Neural cell (in vitro differentiated cells): ENCODE measurements around the gene INO80D. TPM values are rescaled to one million over a fixed set of nuclear protein-coding genes. Genes with fewer than 3 reads are reported as not detected.

Experiments
- H2AFZ ChIP-seq: fragments of 200-600, 300-800 bp; sonication (generic), shearing (Covaris generic); 2 replicates; pipeline ENCODE4 v1.6.0; 2014; ENCODE audit warnings: low read depth, mild to moderate bottlenecking, antibody characterized with exemption, low read length, moderate library complexity
- H3F3A ChIP-seq: fragments of 200-600 bp; shearing (Covaris generic); 2 replicates; pipeline ENCODE4 v1.6.1; 2016; ENCODE audit warnings: mild to moderate bottlenecking, moderate library complexity, mixed read lengths, antibody characterized with exemption, low read length; ENCODE audit not compliant: insufficient read depth, poor library complexity, severe bottlenecking
- H3K27ac ChIP-seq: fragments of 200-600, 300-800 bp; sonication (generic), shearing (Covaris generic); 2 replicates; pipeline ENCODE4 v1.5.1; 2014; ENCODE audit warnings: mild to moderate bottlenecking, low read length, moderate library complexity
- H3K27me3 ChIP-seq: fragments of 300-800, 200-600 bp; sonication (generic), shearing (Covaris generic); 2 replicates; pipeline ENCODE4 v1.6.0; 2014; ENCODE audit warnings: mild to moderate bottlenecking, low read depth, low read length, moderate library complexity; ENCODE audit not compliant: insufficient read depth
- H3K36me3 ChIP-seq: fragments of 300-800, 200-600 bp; sonication (generic), shearing (Covaris generic); 2 replicates; pipeline ENCODE4 v1.5.1; 2014; ENCODE audit warnings: mild to moderate bottlenecking, antibody characterized with exemption, low read length, moderate library complexity; ENCODE audit not compliant: insufficient read depth
- H3K4me2 ChIP-seq: fragments of 300-800, 200-600 bp; sonication (generic), shearing (Covaris generic); 2 replicates; pipeline ENCODE4 v1.6.0; 2014; ENCODE audit warnings: mild to moderate bottlenecking, low read length
- H3K4me3 ChIP-seq: fragments of 300-800, 200-600 bp; sonication (generic), shearing (Covaris generic); 2 replicates; pipeline ENCODE4 v1.5.1; 2014; ENCODE audit warnings: mild to moderate bottlenecking, low read length, moderate library complexity
- H3K79me2 ChIP-seq: fragments of 200-600 bp; shearing (Covaris generic); replicated peaks from 2 replicates; pipeline ENCODE4 v1.6.0; 2014; ENCODE audit warnings: mild to moderate bottlenecking, low read length, moderate library complexity; ENCODE audit not compliant: insufficient read depth
- H3K9ac ChIP-seq: fragments of 300-800, 200-600 bp; sonication (generic), shearing (Covaris generic); 2 replicates; pipeline ENCODE4 v1.6.1; 2016; ENCODE audit warnings: mild to moderate bottlenecking, low read length, mixed read lengths
- H3K9me2 ChIP-seq: fragments of 200-600 bp; shearing (Covaris generic); 2 replicates; pipeline ENCODE4 v1.6.1; 2016; ENCODE audit warnings: mild to moderate bottlenecking, low read length, mixed read lengths; ENCODE audit not compliant: insufficient read depth
- H3K9me3 ChIP-seq: fragments of 200-600, 300-800 bp; sonication (generic), shearing (Covaris generic); 2 replicates; pipeline ENCODE4 v1.6.1; 2016; ENCODE audit warnings: mild to moderate bottlenecking, mixed run types, low read length, moderate library complexity, mixed read lengths
- H4K20me1 ChIP-seq: fragments of 200-600 bp; shearing (Covaris generic); 2 replicates; pipeline ENCODE4 v1.6.1; 2016; ENCODE audit warnings: mild to moderate bottlenecking, mixed run types; ENCODE audit not compliant: insufficient read depth
- CTCF ChIP-seq: fragments of 450-650 bp; IDR thresholded peaks from 2 replicates; pipeline ENCODE4 v1.5.1; 2014; ENCODE audit warnings: antibody characterized with exemption, mild to moderate bottlenecking, moderate library complexity; ENCODE audit not compliant: poor library complexity, severe bottlenecking
- EP300 ChIP-seq: fragments of 450-650 bp; conservative IDR thresholded peaks from 2 replicates; pipeline ENCODE4 v1.6.1; 2014; ENCODE audit warnings: antibody characterized with exemption, mild to moderate bottlenecking, moderate library complexity; ENCODE audit not compliant: poor library complexity, severe bottlenecking
- EZH2 ChIP-seq: fragments of 200-600, 300-800 bp; shearing (Covaris generic), sonication (generic); IDR thresholded peaks from 2 replicates; pipeline ENCODE4 v1.6.1; 2014; ENCODE audit warnings: antibody characterized with exemption, low read length, borderline replicate concordance, mild to moderate bottlenecking; ENCODE audit not compliant: insufficient read depth, poor library complexity, severe bottlenecking
- MXI1 ChIP-seq: fragments of 450-650 bp; conservative IDR thresholded peaks from 2 replicates; pipeline ENCODE4 v1.6.1; 2014; ENCODE audit warnings: antibody characterized with exemption, mild to moderate bottlenecking; ENCODE audit not compliant: poor library complexity, severe bottlenecking
- POLR2AphosphoS5 ChIP-seq: IDR thresholded peaks from 2 replicates; pipeline ENCODE4 v1.6.1; 2012
- RAD21 ChIP-seq: fragments of 450-650 bp; conservative IDR thresholded peaks from 2 replicates; pipeline ENCODE4 v1.6.1; 2014; ENCODE audit warnings: antibody characterized with exemption, mild to moderate bottlenecking, moderate library complexity
- SMC3 ChIP-seq: fragments of 450-650 bp; conservative IDR thresholded peaks from 2 replicates; pipeline ENCODE4 v1.6.1; 2014; ENCODE audit warnings: antibody characterized with exemption, mild to moderate bottlenecking, moderate library complexity; ENCODE audit not compliant: poor library complexity
- TAF1 ChIP-seq: IDR thresholded peaks from 2 replicates; pipeline ENCODE4 v1.6.1; 2012; ENCODE audit warnings: low read depth
- polyA plus RNA-seq: library from polyadenylated mRNA; depleted of rRNA; stranded (reverse); fragments of >200 nt; gene quantifications from 2 replicates; pipeline ENCODE4 v1.2.3, GENCODE V29; 2014
- TF ChIP-seq, protein P1 (sequence below): IDR thresholded peaks from 2 replicates; pipeline ENCODE4 v1.6.1; 2012; ENCODE audit warnings: borderline replicate concordance

The INO80D gene
- polyA plus RNA-seq, 1 donor from 2014 or later: 8.7 TPM

DNA sequence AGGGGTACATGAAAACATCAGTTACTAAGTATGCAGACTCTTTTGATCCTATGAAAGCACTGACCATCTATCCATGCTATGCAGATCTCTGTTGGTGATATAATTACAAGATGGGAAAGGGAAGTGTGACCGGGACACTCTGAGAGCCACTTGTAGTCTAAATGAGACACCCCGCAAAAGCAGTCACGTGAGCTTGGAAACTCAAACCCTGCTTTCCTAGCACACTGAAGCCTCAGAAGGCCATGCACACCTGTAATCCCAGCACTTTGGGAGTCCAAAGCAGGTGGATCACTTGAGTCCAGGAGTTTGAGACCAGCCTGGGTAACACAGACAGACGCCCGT, 137.5 kb downstream of the INO80D start:
- H3K4me2 ChIP-seq: no peak overlapping the region
- H3K27me3 ChIP-seq: no peaks in the 10 kb centered on the region
- no peak overlapping the region for H3K4me3 ChIP-seq
- H3K27ac ChIP-seq: no peak overlapping the region
- H3K36me3 ChIP-seq: no peaks in the 10 kb centered on the region
- H3K9ac ChIP-seq: no peak overlapping the region
- H4K20me1 ChIP-seq: no peaks in the 10 kb centered on the region
- no peaks in the 10 kb centered on the region for H3K9me3 ChIP-seq
- H3K9me2 ChIP-seq: no peaks in the 10 kb centered on the region
- no peaks in the 10 kb centered on the region for H3K79me2 ChIP-seq
- no peak overlapping the region for H2AFZ ChIP-seq
- TF ChIP-seq RAD21 (no peak), MXI1 (no peak), EP300 (no peak), EZH2 (no peak)
- TF ChIP-seq, protein P1, sequence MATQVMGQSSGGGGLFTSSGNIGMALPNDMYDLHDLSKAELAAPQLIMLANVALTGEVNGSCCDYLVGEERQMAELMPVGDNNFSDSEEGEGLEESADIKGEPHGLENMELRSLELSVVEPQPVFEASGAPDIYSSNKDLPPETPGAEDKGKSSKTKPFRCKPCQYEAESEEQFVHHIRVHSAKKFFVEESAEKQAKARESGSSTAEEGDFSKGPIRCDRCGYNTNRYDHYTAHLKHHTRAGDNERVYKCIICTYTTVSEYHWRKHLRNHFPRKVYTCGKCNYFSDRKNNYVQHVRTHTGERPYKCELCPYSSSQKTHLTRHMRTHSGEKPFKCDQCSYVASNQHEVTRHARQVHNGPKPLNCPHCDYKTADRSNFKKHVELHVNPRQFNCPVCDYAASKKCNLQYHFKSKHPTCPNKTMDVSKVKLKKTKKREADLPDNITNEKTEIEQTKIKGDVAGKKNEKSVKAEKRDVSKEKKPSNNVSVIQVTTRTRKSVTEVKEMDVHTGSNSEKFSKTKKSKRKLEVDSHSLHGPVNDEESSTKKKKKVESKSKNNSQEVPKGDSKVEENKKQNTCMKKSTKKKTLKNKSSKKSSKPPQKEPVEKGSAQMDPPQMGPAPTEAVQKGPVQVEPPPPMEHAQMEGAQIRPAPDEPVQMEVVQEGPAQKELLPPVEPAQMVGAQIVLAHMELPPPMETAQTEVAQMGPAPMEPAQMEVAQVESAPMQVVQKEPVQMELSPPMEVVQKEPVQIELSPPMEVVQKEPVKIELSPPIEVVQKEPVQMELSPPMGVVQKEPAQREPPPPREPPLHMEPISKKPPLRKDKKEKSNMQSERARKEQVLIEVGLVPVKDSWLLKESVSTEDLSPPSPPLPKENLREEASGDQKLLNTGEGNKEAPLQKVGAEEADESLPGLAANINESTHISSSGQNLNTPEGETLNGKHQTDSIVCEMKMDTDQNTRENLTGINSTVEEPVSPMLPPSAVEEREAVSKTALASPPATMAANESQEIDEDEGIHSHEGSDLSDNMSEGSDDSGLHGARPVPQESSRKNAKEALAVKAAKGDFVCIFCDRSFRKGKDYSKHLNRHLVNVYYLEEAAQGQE: no peak
- no peaks in the 10 kb centered on the region for H3F3A ChIP-seq

DNA sequence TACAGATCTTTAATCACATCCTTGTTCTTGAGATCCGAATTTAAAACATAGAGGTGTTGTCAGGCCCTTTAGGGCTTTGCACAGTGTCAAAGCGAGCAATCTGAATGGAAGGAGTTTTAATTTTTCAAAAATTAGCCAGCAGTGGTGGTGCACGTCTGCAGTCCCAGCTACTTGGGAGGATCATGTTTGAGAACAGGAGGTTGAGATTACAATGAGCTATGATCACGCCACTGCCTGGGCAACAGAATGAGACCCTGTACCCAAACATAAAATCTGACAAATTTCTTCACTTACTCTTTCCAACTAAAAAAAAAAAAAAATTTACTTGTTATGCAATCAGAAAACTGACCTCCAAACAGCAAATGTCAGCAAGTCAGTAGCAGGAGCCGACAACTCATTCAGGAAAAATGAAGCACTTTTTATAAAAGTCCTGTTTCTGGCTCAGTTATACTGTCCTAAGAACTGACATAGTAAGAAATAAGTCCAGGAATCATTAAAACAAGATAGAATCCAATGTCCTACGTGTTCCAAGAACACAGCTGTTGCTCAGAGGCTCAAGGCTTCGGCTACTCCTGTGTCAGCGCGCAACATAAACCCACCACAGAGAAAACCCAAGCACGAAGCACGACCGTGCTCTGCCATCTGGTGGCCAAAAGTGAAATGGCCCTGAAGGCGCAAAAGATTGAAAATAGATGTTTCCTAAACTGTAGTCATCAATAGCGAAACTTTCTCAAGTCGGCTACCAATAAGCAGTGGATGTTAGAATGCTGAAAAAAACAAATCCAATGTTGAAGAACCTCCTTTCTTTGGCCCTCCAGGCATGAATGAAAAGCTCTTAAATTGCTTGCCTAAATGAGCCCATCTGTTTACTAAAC, 138.1 kb downstream of the INO80D start:
- H3K27ac ChIP-seq: no peak overlapping the region
- no peak overlapping the region for H3K4me2 ChIP-seq
- no peaks in the 10 kb centered on the region for H4K20me1 ChIP-seq
- H3K36me3 ChIP-seq: no peaks in the 10 kb centered on the region
- H3F3A ChIP-seq: no peaks in the 10 kb centered on the region
- H3K9ac ChIP-seq: no peak overlapping the region
- TF ChIP-seq MXI1 (no peak), SMC3 (peak; percentile 97), EP300 (no peak), CTCF (peak; percentile 94), TAF1 (no peak), EZH2 (no peak), RAD21 (peak; percentile 96), POLR2AphosphoS5 (no peak)
- no peaks in the 10 kb centered on the region for H3K27me3 ChIP-seq
- no peaks in the 10 kb centered on the region for H3K9me3 ChIP-seq
- H3K4me3 ChIP-seq: no peak overlapping the region
- H3K9me2 ChIP-seq: no peaks in the 10 kb centered on the region
- no peak overlapping the region for H2AFZ ChIP-seq
- no peaks in the 10 kb centered on the region for H3K79me2 ChIP-seq
